Kidney (tissue), 14 donors: ENCODE results near the gene GREB1. TPM values are rescaled to one million over a fixed set of nuclear protein-coding genes. Genes with fewer than 3 reads are reported as not detected.

ENCODE experiments used
- DNase-seq, 5 donors: peaks; one replicate each; pipeline ENCODE4 v3.0.0-alpha.2; 2013 to 2020
- FAIRE-seq: peaks from 2 replicates; lab custom pipeline; 2012; peaks lifted over from hg19 to GRCh38; lab: Jason Lieb, UNC
- H3K27ac ChIP-seq, 2 donors: one replicate each; pipeline ENCODE4 v1.7.0; 2013; ENCODE audit warnings: low read depth in 2 of 2, low read length in 2 of 2, inconsistent platforms in 1 of 2
- H3K27me3 ChIP-seq: one replicate; pipeline ENCODE4 v1.7.1; 2013; ENCODE audit warnings: low read length, inconsistent platforms; ENCODE audit not compliant: control insufficient read depth, insufficient read depth
- H3K36me3 ChIP-seq, 3 donors: one replicate each; pipeline versions ENCODE4 v1.7.0 to v1.7.1; 2013; ENCODE audit warnings: low read length in 3 of 3, control low read depth in 1 of 3, inconsistent platforms in 1 of 3; ENCODE audit not compliant: insufficient read depth in 3 of 3, control insufficient read depth in 2 of 3
- H3K4me1 ChIP-seq, 3 donors: one replicate each; pipeline versions ENCODE4 v1.7.0 to v1.7.1; 2013; ENCODE audit warnings: low read length in 3 of 3, inconsistent platforms in 1 of 3, low read depth in 1 of 3; ENCODE audit not compliant: control insufficient read depth in 2 of 3, insufficient read depth in 2 of 3
- H3K4me3 ChIP-seq, 3 donors: one replicate each; pipeline versions ENCODE4 v1.7.0 to v1.8.1; 2013; ENCODE audit warnings: low read length in 3 of 3, control low read depth in 1 of 3, inconsistent platforms in 1 of 3
- H3K9ac ChIP-seq, 3 donors: one replicate each; pipeline versions ENCODE4 v1.7.0 to v1.7.1; 2013; ENCODE audit warnings: low read length in 3 of 3, control low read depth in 1 of 3, inconsistent platforms in 1 of 3
- H3K9me3 ChIP-seq, 3 donors: one replicate each; pipeline versions ENCODE4 v1.7.0 to v1.7.1; 2013; ENCODE audit warnings: low read length in 3 of 3, control low read depth in 1 of 3, inconsistent platforms in 1 of 3; ENCODE audit not compliant: control insufficient read depth in 2 of 3, insufficient read depth in 1 of 3
- intact Hi-C: fragments of 100-400 bp; cut with DNase I; formaldehyde crosslinking; loops from one replicate; pipeline ENCODE4 v1.11.1; 2022
- polyA plus RNA-seq: library from polyadenylated mRNA; stranded (reverse); fragments of 350-450 nt; fragmentation: Illumina TruSeq; extraction: RNeasy Lipid Tissue Mini Kit (QIAGEN cat#74804); gene quantifications from one replicate; pipeline ENCODE4 v1.2.3, GENCODE V29; 2014; ENCODE audit warnings: low read depth, low replicate concordance; ENCODE audit not compliant: insufficient read depth
- total RNA-seq: library from RNA; stranded (reverse); fragmentation: NEBNext Ultra II Directional; extraction: Animal tissue kit (Norgen Biotek cat#: 25700); gene quantifications from one replicate; pipeline ENCODE4 v1.2.1, GENCODE V29; 2021
- TF ChIP-seq, protein P1 (sequence below): IDR thresholded peaks from 3 replicates; pipeline ENCODE4 v1.5.1; 2012; ENCODE audit warnings: mild to moderate bottlenecking, moderate library complexity, borderline replicate concordance; ENCODE audit not compliant: insufficient read depth; ENCODE audit errors: extremely low read depth
- donor health status: control.
- donor health status: control.
- donor health status: control.
- donor health status: control.
- donor health status: control.
- donor health status: DM: yes; HTN: yes; CAD: no.
- donor health status: Normal renal cell carcinoma (clear cell type).

GREB1 gene
- total and polyA plus RNA-seq, 2 donors from 2014 or later, result 0.98 to 1.8 TPM

GRCh38 chr2:11499081-11499743, 34.6 kb upstream of the GREB1 start:
- Histone ChIP-seq H3K9ac (no peak overlapping the region), H3K4me1 (peaks cover 3 to 13% (median 3%) of the 10 kb centered on the region in 3 donors), H3K4me3 (peak overlapping the region in 1 of 3 donors; percentile 13), H3K27ac (no peak overlapping the region), H3K36me3 (no peaks in the 10 kb centered on the region), H3K9me3 (no peaks in the 10 kb centered on the region), H3K27me3 (no peaks in the 10 kb centered on the region)
- DNase-seq (peak in 1 of 5 donors; percentile 38), FAIRE-seq (no peak)
- TF ChIP-seq, protein P1, sequence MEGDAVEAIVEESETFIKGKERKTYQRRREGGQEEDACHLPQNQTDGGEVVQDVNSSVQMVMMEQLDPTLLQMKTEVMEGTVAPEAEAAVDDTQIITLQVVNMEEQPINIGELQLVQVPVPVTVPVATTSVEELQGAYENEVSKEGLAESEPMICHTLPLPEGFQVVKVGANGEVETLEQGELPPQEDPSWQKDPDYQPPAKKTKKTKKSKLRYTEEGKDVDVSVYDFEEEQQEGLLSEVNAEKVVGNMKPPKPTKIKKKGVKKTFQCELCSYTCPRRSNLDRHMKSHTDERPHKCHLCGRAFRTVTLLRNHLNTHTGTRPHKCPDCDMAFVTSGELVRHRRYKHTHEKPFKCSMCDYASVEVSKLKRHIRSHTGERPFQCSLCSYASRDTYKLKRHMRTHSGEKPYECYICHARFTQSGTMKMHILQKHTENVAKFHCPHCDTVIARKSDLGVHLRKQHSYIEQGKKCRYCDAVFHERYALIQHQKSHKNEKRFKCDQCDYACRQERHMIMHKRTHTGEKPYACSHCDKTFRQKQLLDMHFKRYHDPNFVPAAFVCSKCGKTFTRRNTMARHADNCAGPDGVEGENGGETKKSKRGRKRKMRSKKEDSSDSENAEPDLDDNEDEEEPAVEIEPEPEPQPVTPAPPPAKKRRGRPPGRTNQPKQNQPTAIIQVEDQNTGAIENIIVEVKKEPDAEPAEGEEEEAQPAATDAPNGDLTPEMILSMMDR, result no peak
- intact Hi-C loops, result no loop called here

- Histone ChIP-seq H3K36me3 (no peaks in the 10 kb centered on the region), H3K27me3 (no peaks in the 10 kb centered on the region), H3K4me3 (no peak overlapping the region), H3K4me1 (peaks cover 3 to 13% (median 5%) of the 10 kb centered on the region in 3 donors), H3K27ac (no peak overlapping the region), H3K9ac (no peak overlapping the region), H3K9me3 (no peaks in the 10 kb centered on the region)
- TF ChIP-seq, protein P1, result no peak
- intact Hi-C loops, result no loop called here
- FAIRE-seq (no peak), DNase-seq (no peak)
These were observed 33.0 kb upstream of the GREB1 start for GRCh38 chr2:11500702-11501303.

DNA sequence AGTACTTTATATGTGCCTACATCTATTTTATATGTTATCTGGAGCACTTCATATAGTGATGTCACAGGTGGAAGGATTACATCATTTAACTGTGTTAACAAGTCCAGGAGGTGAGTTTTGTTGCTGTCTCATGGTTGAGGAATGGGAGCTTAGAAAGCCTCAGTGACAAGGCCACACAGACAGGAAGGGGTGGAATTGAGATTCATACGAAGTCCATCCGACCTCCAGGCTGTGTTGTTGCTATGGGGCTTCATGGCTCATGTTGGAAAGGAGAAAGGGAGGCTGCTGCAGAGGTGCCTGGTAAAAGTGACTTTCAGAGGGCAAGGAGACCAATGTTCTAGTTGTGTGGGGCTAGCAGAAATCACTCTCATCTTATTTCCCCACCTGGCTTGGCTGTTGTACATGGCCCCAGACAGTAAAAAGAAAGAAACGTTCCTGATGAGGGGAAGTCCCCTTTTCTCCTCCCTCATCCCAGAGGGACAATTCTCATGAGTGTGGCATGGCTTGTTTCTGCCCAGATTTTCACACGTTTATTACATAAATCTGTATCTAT, 31.0 kb upstream of the GREB1 start:
- no peak for FAIRE-seq
- no peak overlapping the region for H3K4me3 ChIP-seq
- DNase-seq, result no peak
- intact Hi-C loops, result no loop called here
- no peak overlapping the region for H3K9ac ChIP-seq
- no peak overlapping the region for H3K27ac ChIP-seq
- no peaks in the 10 kb centered on the region for H3K27me3 ChIP-seq
- TF ChIP-seq, protein P1, result no peak
- no peaks in the 10 kb centered on the region for H3K9me3 ChIP-seq
- peaks cover 3 to 13% (median 5%) of the 10 kb centered on the region in 3 donors for H3K4me1 ChIP-seq
- H3K36me3 ChIP-seq, result no peaks in the 10 kb centered on the region
